GM19463 (cell line): Measurements from ENCODE around the gene USP5.
"Not testable (repeated sequence)": the region's sequence is repeated elsewhere in the genome, so short reads cannot be mapped to it uniquely, and the experiment has no call there.

ENCODE experiments used
- ATAC-seq: cut with Tn5 transposase; IDR thresholded peaks from one replicate; pipeline ENCODE4 v1.9.1; 2021; ENCODE audit warnings: mild to moderate bottlenecking, moderate library complexity; ENCODE audit not compliant: unreplicated experiment

Gene USP5

GRCh38 chr12:6883683-6884082 is 31.7 kb downstream of the USP5 start:
- ATAC-seq = no peak

DNA sequence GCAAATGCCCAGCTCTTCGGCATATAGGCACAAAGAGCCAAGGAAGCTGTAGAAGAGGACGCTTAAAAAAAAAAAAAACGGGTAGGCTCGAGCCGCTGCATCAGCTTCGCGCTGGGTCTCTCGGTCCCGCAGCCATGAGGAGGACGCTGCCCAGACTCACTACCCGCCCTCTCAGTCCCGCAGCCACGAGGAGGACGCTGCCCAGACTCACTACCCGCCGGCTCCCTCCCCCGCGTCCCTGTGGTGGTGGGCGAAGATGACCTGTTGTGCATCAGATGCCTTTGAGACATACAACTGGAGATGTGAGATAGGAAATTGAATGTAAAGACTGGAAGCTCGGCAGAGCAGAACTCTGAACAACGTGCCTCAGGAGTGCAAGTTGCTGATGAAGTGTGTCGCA is 32.6 kb downstream of the USP5 start:
- ATAC-seq = no peak

GRCh38 chr12:6886206-6886999 is 34.5 kb downstream of the USP5 start:
- ATAC-seq = not testable (repeated sequence)

DNA sequence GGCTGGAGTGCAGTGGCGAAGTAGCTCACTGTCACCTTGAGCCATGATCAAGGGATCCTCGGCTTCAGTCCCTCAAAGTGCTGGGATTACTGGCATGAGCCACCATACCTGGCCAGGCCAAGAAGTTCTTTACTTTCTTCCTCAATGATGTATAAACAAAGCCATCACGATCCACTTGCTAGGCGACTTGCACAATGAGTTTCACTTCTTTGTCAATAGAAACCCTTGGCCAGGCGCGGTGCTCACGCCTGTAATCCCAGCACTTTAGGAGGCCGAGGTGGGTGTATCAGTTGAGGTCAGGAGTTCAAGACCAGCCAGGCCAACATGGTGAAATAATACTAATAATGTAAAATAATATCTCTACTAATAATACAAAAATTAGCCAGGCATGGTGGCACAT is 35.5 kb downstream of the USP5 start:
- ATAC-seq = no peak

DNA sequence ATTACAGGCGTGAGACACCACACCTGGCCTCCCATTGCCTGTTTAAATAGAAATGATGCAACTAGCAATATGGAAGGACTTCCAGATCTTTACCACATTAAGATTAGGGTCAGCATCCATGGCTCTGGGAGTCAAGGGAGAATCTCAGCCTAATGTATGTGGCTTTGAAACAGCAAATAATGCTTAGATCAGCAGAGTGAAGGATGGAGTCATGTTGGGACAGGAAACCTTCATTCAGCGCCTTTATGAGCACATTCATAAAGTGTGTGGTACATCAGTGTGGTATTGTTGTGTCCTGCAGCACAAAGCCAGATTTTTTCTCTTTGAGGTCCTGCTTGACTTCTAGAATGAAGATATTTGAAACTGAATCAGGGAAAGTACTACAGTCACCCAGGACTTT is 36.4 kb downstream of the USP5 start:
- ATAC-seq = no peak

DNA sequence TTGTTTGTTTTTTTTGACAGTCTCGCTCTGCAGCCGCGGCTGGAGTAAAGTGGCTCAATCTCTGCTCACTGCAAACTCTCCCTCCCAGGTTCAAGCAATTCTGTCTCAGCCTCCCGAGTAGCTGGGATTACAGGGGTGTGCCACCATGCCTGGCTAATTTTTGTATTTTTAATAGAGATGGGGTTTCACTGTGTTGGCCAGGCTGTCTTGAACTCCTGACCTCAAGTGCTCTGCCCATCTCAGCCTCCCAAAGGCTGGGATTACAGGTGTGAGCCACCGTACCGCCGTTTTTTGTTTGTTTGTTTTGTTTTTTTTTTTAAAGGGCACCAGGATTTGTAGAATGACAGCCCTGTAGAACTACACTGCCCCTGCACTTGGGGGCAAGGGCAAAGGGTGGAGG is 36.8 kb downstream of the USP5 start:
- ATAC-seq = not testable (repeated sequence)

GRCh38 chr12:6889775-6890573 is 38.0 kb downstream of the USP5 start:
- not testable (repeated sequence) for ATAC-seq

DNA sequence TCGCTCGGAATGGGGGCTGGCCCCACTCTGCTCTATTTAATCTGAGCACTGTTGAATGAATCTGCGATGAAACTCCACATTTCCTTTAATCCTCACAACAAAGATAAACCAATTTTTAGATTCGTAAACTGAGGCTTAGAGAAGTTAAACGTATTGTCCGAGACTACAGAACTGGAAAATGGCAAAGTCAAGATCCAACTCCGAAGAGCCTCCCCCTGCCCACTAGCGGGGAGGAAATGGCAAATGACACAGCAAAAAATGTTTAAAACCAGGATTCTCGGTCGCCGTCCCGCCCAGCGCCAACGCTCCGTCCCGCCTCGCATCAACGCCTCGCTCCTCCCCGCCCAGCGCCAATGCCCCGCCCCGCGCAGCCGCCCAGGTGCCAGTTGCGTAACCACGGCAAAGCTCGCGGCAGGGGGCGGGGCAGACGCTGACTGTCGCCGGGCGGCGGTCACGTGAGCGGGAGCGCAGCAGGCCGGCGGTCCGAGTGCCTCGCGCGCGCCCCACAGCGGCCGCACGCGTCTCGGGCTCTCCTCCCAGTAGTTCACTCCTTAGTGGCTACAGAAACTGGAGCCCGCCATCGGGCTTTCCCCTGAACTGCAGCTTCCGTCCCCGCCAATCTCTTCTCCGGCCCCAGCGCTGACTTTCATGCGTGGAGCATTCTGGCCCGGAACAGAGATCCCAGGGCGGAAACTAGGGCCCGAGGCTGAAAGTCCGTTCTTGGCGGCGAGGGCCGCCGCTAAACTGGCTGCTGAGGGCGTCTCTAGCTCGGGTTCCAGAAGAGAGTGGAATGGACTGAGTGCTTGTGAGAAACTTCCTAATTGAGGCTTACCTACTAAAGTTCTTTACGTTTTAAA is 39.1 kb downstream of the USP5 start:
- peak; percentile 95 for ATAC-seq

DNA sequence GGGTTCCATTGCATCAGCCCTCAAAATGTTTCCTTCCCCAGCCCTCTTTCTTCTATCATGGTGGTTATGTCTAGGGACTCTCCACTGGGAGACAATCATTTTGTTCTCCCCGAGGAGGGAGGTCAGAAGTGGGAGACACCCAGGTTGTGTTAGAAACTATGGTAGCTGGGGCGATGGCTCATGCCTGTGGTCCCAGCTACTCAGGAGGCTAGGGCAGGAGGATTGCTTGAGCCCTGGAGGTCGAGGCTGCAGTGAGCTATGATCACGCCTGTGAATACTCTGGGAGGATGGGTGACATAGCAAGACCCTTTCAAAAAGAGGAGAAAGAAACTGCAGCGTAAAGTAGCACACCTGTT is 39.7 kb downstream of the USP5 start:
- ATAC-seq = no peak

- ATAC-seq = not testable (repeated sequence)
Observed at GRCh38 chr12:6892683-6893082, 40.7 kb downstream of the USP5 start.

DNA sequence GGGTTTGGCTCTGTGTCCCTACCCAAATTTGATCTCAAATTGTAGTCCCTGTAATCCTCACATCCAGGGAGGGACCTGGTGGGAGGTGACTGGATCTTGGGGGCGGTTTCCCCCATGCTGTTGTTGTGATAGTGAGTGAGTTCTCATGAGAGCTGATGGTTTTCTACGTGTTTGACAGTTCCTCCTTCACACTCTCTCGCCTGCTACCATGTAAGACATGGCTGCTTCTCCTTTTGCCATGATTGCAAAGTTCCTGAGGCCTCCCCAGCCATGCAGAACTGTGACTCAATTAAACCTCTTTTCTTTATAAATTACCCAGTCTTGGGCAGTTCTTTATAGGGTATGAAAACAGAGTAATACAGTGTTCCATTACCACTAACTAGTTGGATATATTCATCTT is 42.4 kb downstream of the USP5 start:
- no peak for ATAC-seq

DNA sequence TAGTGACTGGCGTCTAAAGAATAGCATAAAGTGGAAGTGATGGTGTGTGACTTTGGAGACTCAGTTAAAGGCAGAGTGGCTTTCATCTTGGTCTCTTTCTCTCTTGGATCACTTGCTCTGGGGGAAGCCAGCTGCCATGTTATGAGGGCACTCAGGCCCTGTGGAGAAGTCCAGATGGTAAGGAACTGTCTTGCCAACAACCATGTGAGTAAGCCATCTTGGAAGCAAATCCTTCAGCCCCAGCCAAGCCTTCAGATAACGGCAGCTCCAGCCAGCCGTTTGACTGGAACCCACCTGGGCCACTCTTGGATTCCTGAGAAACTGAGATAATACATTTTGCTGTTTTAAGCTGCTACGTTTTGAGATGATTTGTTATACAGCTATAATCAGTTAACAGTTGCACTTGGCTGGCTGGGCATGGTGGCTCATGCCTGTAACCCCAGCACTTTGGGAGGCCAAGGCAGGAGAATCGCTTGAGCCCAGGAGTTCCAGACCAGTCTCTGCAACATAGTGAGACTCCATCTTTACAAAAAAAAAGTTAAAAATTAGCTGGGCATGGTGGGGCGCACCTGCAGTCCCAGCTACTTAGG is 45.0 kb downstream of the USP5 start:
- ATAC-seq = no peak

- ATAC-seq = no peak
Observed at GRCh38 chr12:6899427-6899826, 47.5 kb downstream of the USP5 start.

GRCh38 chr12:6899837-6900519 is 48.0 kb downstream of the USP5 start:
- ATAC-seq = no peak

DNA sequence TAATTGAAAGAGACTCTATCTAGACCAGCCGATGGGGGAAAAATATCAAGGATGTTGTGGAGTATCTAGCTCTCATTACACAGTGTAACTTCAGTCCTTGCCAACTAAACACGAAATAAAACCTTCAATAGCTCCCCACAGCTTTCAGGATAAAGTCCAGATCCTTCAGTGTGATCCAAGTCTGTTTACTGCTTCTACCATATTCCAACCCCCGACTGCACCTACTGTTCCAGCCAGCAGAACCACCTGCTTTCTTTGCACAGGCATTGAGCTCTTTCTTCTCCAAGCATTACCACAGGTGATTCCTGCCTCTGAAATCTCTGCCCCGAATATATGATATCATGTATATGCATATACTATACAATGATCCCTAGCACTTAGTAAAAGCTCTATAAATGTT is 50.5 kb downstream of the USP5 start:
- ATAC-seq = no peak

DNA sequence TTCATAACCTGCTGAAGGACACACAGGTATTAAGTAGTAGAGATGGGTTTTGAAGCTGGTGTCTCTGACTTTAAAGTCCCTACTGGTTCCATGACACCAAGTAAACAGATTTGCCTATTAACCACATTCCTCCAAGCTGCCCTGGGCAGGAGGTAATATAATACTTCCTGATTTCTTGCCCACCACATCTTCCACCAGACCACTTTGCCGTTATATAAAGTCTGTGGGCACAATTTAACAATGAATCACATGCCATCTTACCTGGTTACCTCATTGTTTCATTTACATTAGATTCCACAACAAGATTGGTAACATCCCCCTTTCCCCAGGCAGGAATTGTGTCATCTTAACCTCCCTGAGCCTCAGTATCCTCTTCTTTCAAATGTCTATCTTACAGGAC is 51.8 kb downstream of the USP5 start:
- ATAC-seq = no peak

GRCh38 chr12:6904280-6905276 is 52.6 kb downstream of the USP5 start, which contains the start of gene LRRC23:
TSS of gene LRRC23 (plus strand) at chr12:6904822. CDS start at chr12:6905634, 812 bp downstream.
- peak; percentile 96 for ATAC-seq

DNA sequence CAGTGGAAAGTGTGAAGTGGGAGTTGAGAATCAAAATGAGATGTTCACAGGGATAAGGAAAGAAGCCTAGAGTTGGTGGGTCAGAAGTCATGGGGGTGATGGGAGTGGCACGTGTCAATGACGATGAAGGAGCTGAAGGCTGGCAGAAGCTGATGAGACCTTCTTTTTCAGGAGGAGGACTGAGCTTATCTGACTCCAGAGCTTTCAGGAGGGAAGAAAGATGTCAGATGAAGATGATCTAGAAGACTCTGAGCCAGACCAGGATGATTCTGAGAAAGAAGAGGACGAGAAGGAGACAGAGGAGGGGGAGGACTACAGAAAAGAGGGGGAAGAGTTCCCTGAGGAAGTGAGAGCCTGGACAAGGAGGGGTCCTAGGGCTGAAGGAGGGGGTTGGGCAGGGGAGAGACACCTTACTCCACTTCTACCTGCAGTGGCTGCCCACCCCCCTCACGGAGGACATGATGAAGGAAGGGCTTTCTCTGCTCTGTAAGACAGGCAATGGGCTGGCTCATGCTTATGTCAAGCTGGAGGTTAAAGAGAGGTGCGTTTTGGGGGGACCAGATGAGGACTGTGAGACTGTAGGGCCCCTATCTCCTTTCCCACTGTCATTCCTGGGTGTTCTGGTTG is 53.6 kb downstream of the USP5 start:
- no peak for ATAC-seq

DNA sequence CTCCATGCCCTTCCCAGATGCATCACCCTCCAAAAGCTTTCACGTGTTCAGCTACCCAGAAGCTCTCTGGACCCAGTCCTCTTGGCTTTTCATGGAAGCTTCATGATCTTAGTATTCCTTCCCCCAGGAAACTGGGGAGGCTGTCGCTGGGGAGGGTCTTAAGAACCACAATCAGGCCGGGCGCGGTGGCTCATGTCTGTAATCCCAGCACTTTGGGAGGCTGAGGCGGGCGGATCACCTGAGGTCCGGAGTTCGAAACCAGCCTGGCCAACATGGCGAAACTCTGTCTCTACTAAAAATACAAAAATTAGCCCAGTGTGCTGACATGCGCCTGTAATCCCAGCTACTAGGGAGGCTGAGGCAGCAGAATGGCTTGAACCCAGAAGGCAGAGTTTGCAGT is 56.2 kb downstream of the USP5 start:
- not testable (repeated sequence) for ATAC-seq
